HepG2 (cell line): ENCODE data around the gene RBM14. TPM values are rescaled to one million over a fixed set of nuclear protein-coding genes. Genes with fewer than 3 reads are reported as not detected.

Experiments used
- ARID2 ChIP-seq: sonication (generic); formaldehyde crosslinking; IDR thresholded peaks from 2 replicates; pipeline ENCODE4 v1.8.1; 2022; ENCODE audit warnings: mild to moderate bottlenecking, missing genetic modification reagents, borderline replicate concordance
- CENPX ChIP-seq: sonication (generic); formaldehyde crosslinking; IDR thresholded peaks from 2 replicates; pipeline ENCODE4 v1.9.0; 2021; ENCODE audit warnings: mild to moderate bottlenecking, missing genetic modification reagents, moderate library complexity
- DMAP1 ChIP-seq: IDR thresholded peaks from 2 replicates; pipeline ENCODE4 v1.6.1; 2016
- FOXP1 ChIP-seq, 2 experiments: fragments of 450-650 bp in 1 of 2; IDR thresholded peaks; 2 replicates each; pipeline ENCODE4 v1.6.1; 2017 to 2018; ENCODE audit warnings: antibody characterized with exemption in 1 of 2
- GABPA ChIP-seq, 2 experiments: IDR thresholded peaks; 2 replicates each; pipeline ENCODE4 v1.6.1; 2011 to 2016; ENCODE audit warnings: low read depth in 2 of 2, low read length in 1 of 2, missing biosample characterization in 1 of 2, missing genetic modification characterization in 1 of 2
- NCOA5 ChIP-seq: sonication (generic); formaldehyde crosslinking; IDR thresholded peaks from 2 replicates; pipeline ENCODE4 v1.4.0; 2020; ENCODE audit warnings: missing genetic modification reagents
- SOX13 ChIP-seq, 3 experiments: fragments of 450-650 bp in 1 of 3; sonication (generic) in 1 of 3; formaldehyde crosslinking in 1 of 3; IDR thresholded peaks in 2 of 3; conservative IDR thresholded peaks in 1 of 3; 2 replicates each; pipeline versions ENCODE4 v1.5.0 to v1.6.1; 2016 to 2020; ENCODE audit warnings: antibody characterized with exemption in 1 of 3, mild to moderate bottlenecking in 1 of 3, missing compliant biosample characterization in 1 of 3, missing genetic modification reagents in 1 of 3, moderate library complexity in 1 of 3
- SYNCRIP ChIP-seq: fragments of 200-400 bp; formaldehyde crosslinking; IDR thresholded peaks from 2 replicates; pipeline ENCODE4 v1.6.1; 2018; ENCODE audit warnings: mild to moderate bottlenecking, low read depth, low read length; ENCODE audit not compliant: insufficient read depth
- TCF7L2 ChIP-seq: IDR thresholded peaks from 2 replicates; pipeline ENCODE4 v1.6.1; 2011; ENCODE audit warnings: mild to moderate bottlenecking, low read depth, low read length, moderate library complexity
- TSC22D2 ChIP-seq: sonication (generic); formaldehyde crosslinking; IDR thresholded peaks from 2 replicates; pipeline ENCODE4 v1.5.1; 2020; ENCODE audit warnings: missing genetic modification reagents, mild to moderate bottlenecking, borderline replicate concordance
- ZBTB34 ChIP-seq: sonication (generic); formaldehyde crosslinking; IDR thresholded peaks from 2 replicates; pipeline ENCODE4 v1.8.0; 2022; ENCODE audit warnings: mild to moderate bottlenecking, missing genetic modification reagents
- ZIK1 ChIP-seq: sonication (generic); formaldehyde crosslinking; IDR thresholded peaks from 2 replicates; pipeline ENCODE4 v1.5.0; 2020; ENCODE audit warnings: mild to moderate bottlenecking, low read depth, missing genetic modification reagents, borderline replicate concordance
- ZNF136 ChIP-seq: sonication (generic); formaldehyde crosslinking; IDR thresholded peaks from 2 replicates; pipeline ENCODE4 v1.8.1; 2022; ENCODE audit warnings: low read depth, mild to moderate bottlenecking, moderate library complexity, missing genetic modification reagents
- ZNF17 ChIP-seq: sonication (generic); formaldehyde crosslinking; IDR thresholded peaks from 2 replicates; pipeline ENCODE4 v1.5.0; 2020; ENCODE audit warnings: mild to moderate bottlenecking, missing genetic modification reagents
- ZNF256 ChIP-seq: sonication (generic); formaldehyde crosslinking; conservative IDR thresholded peaks from 2 replicates; pipeline ENCODE4 v1.4.0; 2020; ENCODE audit warnings: missing genetic modification reagents
- ZNF274 ChIP-seq: sonication (generic); formaldehyde crosslinking; IDR thresholded peaks from 2 replicates; pipeline ENCODE4 v1.5.1; 2020; ENCODE audit warnings: mild to moderate bottlenecking, missing genetic modification reagents
- ZNF501 ChIP-seq: sonication (generic); formaldehyde crosslinking; IDR thresholded peaks from 2 replicates; pipeline ENCODE4 v1.5.1; 2020; ENCODE audit warnings: mild to moderate bottlenecking, moderate library complexity, missing genetic modification reagents
- ZNF512 ChIP-seq: sonication (generic); formaldehyde crosslinking; IDR thresholded peaks from 2 replicates; pipeline ENCODE4 v1.4.0; 2020; ENCODE audit warnings: mild to moderate bottlenecking, missing genetic modification reagents
- ZSCAN31 ChIP-seq: sonication (generic); formaldehyde crosslinking; IDR thresholded peaks from 2 replicates; pipeline ENCODE4 v1.5.0; 2020; ENCODE audit warnings: low read depth, mild to moderate bottlenecking, missing genetic modification reagents
- polyA plus RNA-seq, 8 experiments: library from polyadenylated mRNA; depleted of rRNA in 3 of 8; stranded (reverse) in 7 of 8; unstranded in 1 of 8; fragments of >200 nt; fragmentation: Illumina TruSeq in 4 of 8; extraction: Trizol in 4 of 8; gene quantifications; 2 replicates each; pipeline versions ENCODE4 v1.2.1 to v1.2.3, GENCODE V29; 2011 to 2016; ENCODE audit warnings: low read depth in 4 of 8, missing spikeins in 1 of 8, mixed read lengths in 1 of 8; ENCODE audit not compliant: insufficient read depth in 1 of 8
- total RNA-seq, 5 experiments: library from RNA; depleted of rRNA; stranded (reverse); fragments of >200 nt; fragmentation: Illumina TruSeq; extraction: Trizol; gene quantifications; 2 replicates each; pipeline ENCODE4 v1.2.3, GENCODE V29; 2016; ENCODE audit warnings: low read depth in 1 of 5
- TF ChIP-seq, protein P1 (sequence below): sonication (generic); formaldehyde crosslinking; IDR thresholded peaks from 2 replicates; pipeline ENCODE4 v1.8.0; 2022; ENCODE audit warnings: missing genetic modification reagents, mild to moderate bottlenecking, inconsistent platforms, borderline replicate concordance
- TF ChIP-seq, protein P2 (sequence below): sonication (generic); formaldehyde crosslinking; IDR thresholded peaks from 2 replicates; pipeline ENCODE4 v1.5.0; 2020; ENCODE audit warnings: missing genetic modification reagents

Gene RBM14
- total and polyA plus RNA-seq, 2 of the 13 experiments (the other 11 are each of a cell fraction or from before 2014, with no cell fraction given), result 12.7 to 44.1 TPM

DNA sequence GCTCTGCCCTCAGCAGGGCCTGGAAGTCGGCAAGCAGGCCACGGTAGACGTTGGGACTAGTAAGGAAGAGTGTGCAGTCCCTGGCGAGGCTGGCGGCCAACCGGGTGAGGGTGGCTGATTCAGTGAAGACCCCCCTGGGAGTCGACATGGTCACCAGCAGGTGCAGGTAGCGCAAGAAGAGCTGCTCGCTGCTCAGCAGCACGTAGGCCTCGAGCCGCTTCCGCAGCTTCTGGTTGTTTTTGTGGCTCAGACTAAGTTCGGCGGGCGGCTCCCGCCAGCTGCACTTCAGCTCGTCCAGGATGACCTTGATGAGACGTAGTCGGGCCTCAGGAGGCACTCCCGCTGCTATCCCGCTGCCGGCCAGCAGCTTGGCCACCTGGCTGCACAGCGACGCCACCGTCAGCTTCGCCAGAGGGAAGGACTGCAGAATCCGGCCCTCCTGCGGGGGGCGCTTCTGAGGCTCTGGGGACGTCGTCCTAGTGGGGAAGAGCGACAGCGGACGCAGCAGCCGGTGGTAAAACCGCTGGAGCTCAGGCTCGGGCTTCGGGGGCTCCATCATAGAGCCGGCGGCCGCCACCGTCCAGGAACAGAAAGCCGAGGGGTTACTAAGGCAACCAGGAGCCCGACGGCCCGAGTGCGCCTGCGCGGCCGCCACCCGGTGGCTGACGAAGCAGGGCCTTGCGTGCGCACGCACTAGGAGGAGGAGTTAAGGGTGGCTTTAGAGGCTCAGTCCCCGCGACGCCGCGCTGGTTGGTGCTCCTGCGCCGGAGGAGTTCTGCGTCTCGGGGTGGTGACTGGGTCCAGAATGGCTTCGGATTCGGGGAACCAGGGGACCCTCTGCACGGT lies 23.8 kb upstream of the RBM14 start, which contains the start of the genes CCDC87 and CCS (continued):
- TF ChIP-seq DMAP1 (CRISPR knock-in tag) (peak; percentile 88), ZNF256 (CRISPR knock-in tag) (peak; percentile 71; the same call in 1 of the 2 replicates), FOXP1 (IDR thresholded peaks at IDR 0.05) (no peak), FOXP1 (CRISPR knock-in tag; IDR thresholded peaks at IDR 0.05) (no peak), ZNF501 (peak; percentile 95), CENPX (CRISPR knock-in tag) (no peak), ZSCAN31 (CRISPR knock-in tag) (peak; percentile 86), ZIK1 (CRISPR knock-in tag) (0 out of 2 replicates have a peak, but pooled peaks have one; percentile 21), TCF7L2 (no peak), ZNF512 (CRISPR knock-in tag) (no peak), ZNF17 (0 out of 2 replicates have a peak, but pooled peaks have one; percentile 56), SYNCRIP (no peak), ZBTB34 (0 out of 2 replicates have a peak, but pooled peaks have one; percentile 43), SOX13 (IDR thresholded peaks at IDR 0.05) (no peak), SOX13 (CRISPR knock-in tag; conservative IDR thresholded peaks at IDR 0.05 in 1 of 2, IDR thresholded peaks at IDR 0.05 in 1 of 2) (peak in 1 of 2 experiments; percentile 51; a peak in 2 of 4 replicates), ZNF274 (CRISPR knock-in tag) (0 out of 2 replicates have a peak, but pooled peaks have one; percentile 11), TSC22D2 (peak; percentile 76; the same call in 1 of the 2 replicates), NCOA5 (CRISPR knock-in tag) (no peak), GABPA (IDR thresholded peaks at IDR 0.05; ENCODE audit: low read depth, low read length) (no peak), GABPA (CRISPR knock-in tag; IDR thresholded peaks at IDR 0.05; ENCODE audit: low read depth) (peak; percentile 29; the same call in 1 of the 2 replicates), ARID2 (no peak), ZNF136 (CRISPR knock-in tag) (0 out of 2 replicates have a peak, but pooled peaks have one; percentile 0)
- TF ChIP-seq, protein P1, sequence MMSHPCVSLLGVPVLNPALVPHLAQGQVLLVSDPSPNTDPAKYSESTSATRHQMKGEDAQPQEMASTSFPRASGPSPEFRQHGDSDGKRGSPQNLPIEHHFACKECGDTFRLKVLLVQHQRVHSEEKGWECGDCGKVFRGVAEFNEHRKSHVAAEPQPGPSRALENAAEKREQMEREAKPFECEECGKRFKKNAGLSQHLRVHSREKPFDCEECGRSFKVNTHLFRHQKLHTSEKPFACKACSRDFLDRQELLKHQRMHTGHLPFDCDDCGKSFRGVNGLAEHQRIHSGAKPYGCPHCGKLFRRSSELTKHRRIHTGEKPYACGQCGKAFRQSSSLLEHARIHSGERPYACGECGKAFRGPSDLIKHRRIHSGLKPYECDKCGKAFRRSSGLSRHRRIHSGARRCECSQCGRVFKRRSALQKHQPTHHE (CRISPR knock-in tag), result no peak
- TF ChIP-seq, protein P2, sequence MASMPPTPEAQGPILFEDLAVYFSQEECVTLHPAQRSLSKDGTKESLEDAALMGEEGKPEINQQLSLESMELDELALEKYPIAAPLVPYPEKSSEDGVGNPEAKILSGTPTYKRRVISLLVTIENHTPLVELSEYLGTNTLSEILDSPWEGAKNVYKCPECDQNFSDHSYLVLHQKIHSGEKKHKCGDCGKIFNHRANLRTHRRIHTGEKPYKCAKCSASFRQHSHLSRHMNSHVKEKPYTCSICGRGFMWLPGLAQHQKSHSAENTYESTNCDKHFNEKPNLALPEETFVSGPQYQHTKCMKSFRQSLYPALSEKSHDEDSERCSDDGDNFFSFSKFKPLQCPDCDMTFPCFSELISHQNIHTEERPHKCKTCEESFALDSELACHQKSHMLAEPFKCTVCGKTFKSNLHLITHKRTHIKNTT, result no peak
